K562 (cell line): ENCODE results near the gene ALPK1. TPM values are rescaled to one million over a fixed set of nuclear protein-coding genes. Genes with fewer than 3 reads are reported as not detected.
"Not testable (repeated sequence)": the region's sequence is repeated elsewhere in the genome, so short reads cannot be mapped to it uniquely, and the experiment has no call there.

ENCODE experiments used
- ATAC-seq: fragments of 200-7000 bp; cut with Tn5 transposase; 3 replicates; pipeline ENCODE4 v1.9.1; 2020; ENCODE audit warnings: moderate library complexity
- BruUV-seq: library from RNA; stranded (reverse); fragments of 400-500 nt; replicated peaks from 2 replicates; lab custom pipeline; 2021; lab: Mats Ljungman, UMichigan
- CTCF ChIA-PET: fragments of 300-600 bp; formaldehyde crosslinking; extraction: SDS; loops from one replicate; lab custom pipeline; 2021; ENCODE audit warnings: low intra/inter-chr PET ratio; lab: Yijun Ruan, JAX
- POLR2A ChIA-PET: fragments of 300-600, 350-650 bp; sonication (Branson Sonifier 250); formaldehyde crosslinking; extraction: SDS; loops from one replicate; lab custom pipeline; 2021; ENCODE audit warnings: antibody characterized with exemption, inconsistent platforms; lab: Yijun Ruan, JAX
- DNase-seq, 4 experiments: peaks; one replicate each; pipeline versions ENCODE4 v3.0.0 to v3.0.0-alpha.2; 2011 to 2018; ENCODE audit warnings: low spot score in 3 of 4, mixed read lengths in 3 of 4; ENCODE audit errors: extremely low read depth in 1 of 4
- FAIRE-seq: peaks from 2 replicates; lab custom pipeline; 2011; peaks lifted over from hg19 to GRCh38; lab: Jason Lieb, UNC
- H2AFZ ChIP-seq: 2 replicates; pipeline ENCODE4 v1.6.0; 2011; ENCODE audit warnings: low read depth, low read length, control low read depth, inconsistent platforms
- H3K27ac ChIP-seq: fragments of 200-600 bp; 3 replicates; pipeline ENCODE4 v1.8.0; 2011; ENCODE audit warnings: low read depth, mild to moderate bottlenecking, control low read depth, inconsistent platforms, low read length, moderate library complexity, mixed read lengths; ENCODE audit errors: extremely low read depth
- H3K27me3 ChIP-seq, 2 experiments: fragments of 300-600 bp in 1 of 2; 2 replicates in 1 of 2; 3 replicates in 1 of 2; pipeline versions ENCODE4 v1.6.0 to v1.8.0; 2011; ENCODE audit warnings: inconsistent platforms in 2 of 2, low read length in 2 of 2, mild to moderate bottlenecking in 1 of 2, mixed read lengths in 1 of 2, moderate library complexity in 1 of 2; ENCODE audit not compliant: control insufficient read depth in 2 of 2, insufficient read depth in 2 of 2
- H3K36me3 ChIP-seq: fragments of 300-600 bp; 3 replicates; pipeline ENCODE4 v1.8.0; 2011; ENCODE audit warnings: mild to moderate bottlenecking, low read length, inconsistent platforms; ENCODE audit not compliant: control insufficient read depth, insufficient read depth
- H3K4me1 ChIP-seq, 2 experiments: fragments of 200-600 bp in 1 of 2; replicated peaks in 1 of 2; 2 replicates in 1 of 2; 3 replicates in 1 of 2; pipeline versions ENCODE4 v1.5.1 to v1.8.0; 2011; ENCODE audit warnings: inconsistent platforms in 2 of 2, low read length in 2 of 2, mild to moderate bottlenecking in 1 of 2, mixed read lengths in 1 of 2, moderate library complexity in 1 of 2; ENCODE audit not compliant: control insufficient read depth in 2 of 2, insufficient read depth in 2 of 2
- H3K4me2 ChIP-seq: 2 replicates; pipeline ENCODE4 v1.6.1; 2011; ENCODE audit warnings: low read length, control low read depth, inconsistent platforms, mixed read lengths; ENCODE audit not compliant: insufficient read depth
- H3K4me3 ChIP-seq: fragments of 200-600 bp; sonication (generic), shearing (Covaris generic); 2 replicates; pipeline ENCODE4 v1.5.1; 2016; ENCODE audit warnings: control low read depth, inconsistent platforms
- H3K79me2 ChIP-seq: fragments of 200-600 bp; 3 replicates; pipeline ENCODE4 v1.8.0; 2011; ENCODE audit warnings: low read length, inconsistent platforms; ENCODE audit not compliant: control insufficient read depth, insufficient read depth
- H3K9ac ChIP-seq, 2 experiments: 2 replicates each; pipeline versions ENCODE4 v1.6.0 to v1.6.1; 2011; ENCODE audit warnings: low read depth in 2 of 2, low read length in 2 of 2, control low read depth in 1 of 2, inconsistent platforms in 1 of 2, mild to moderate bottlenecking in 1 of 2, mixed read lengths in 1 of 2; ENCODE audit not compliant: insufficient read depth in 1 of 2
- H3K9me1 ChIP-seq: one replicate; pipeline ENCODE4 v1.6.0; 2011; ENCODE audit warnings: inconsistent platforms, mild to moderate bottlenecking, low read length, moderate library complexity; ENCODE audit not compliant: control insufficient read depth, insufficient read depth
- H3K9me3 ChIP-seq: replicated peaks from 2 replicates; pipeline ENCODE4 v1.5.1; 2011; ENCODE audit warnings: low read depth, low read length, inconsistent platforms; ENCODE audit not compliant: control insufficient read depth, insufficient read depth
- H4K20me1 ChIP-seq: replicated peaks from 2 replicates; pipeline ENCODE4 v1.6.1; 2011; ENCODE audit warnings: low read length, inconsistent platforms, mixed read lengths; ENCODE audit not compliant: control insufficient read depth, insufficient read depth
- C11orf30 ChIP-seq: fragments of 450-650 bp; IDR thresholded peaks from 2 replicates; pipeline ENCODE4 v1.6.1; 2016; ENCODE audit warnings: low read depth, mild to moderate bottlenecking
- FOXA3 ChIP-seq, 2 experiments: fragments of 450-650 bp in 1 of 2; sonication (generic) in 1 of 2; formaldehyde crosslinking; IDR thresholded peaks in 1 of 2; conservative IDR thresholded peaks in 1 of 2; 2 replicates each; pipeline versions ENCODE4 v1.4.0 to v1.8.0; 2020 to 2022; ENCODE audit warnings: mild to moderate bottlenecking in 2 of 2, missing genetic modification reagents in 1 of 2
- YY1 ChIP-seq, 3 experiments: IDR thresholded peaks; 2 replicates each; pipeline ENCODE4 v1.6.1; 2011; ENCODE audit warnings: low read length in 2 of 3, mild to moderate bottlenecking in 2 of 3, moderate library complexity in 2 of 3, borderline replicate concordance in 1 of 3, control low read depth in 1 of 3, low read depth in 1 of 3; ENCODE audit not compliant: insufficient read depth in 3 of 3, insufficient replicate concordance in 2 of 3, control insufficient read depth in 1 of 3, insufficient read length in 1 of 3; ENCODE audit errors: extremely low read depth in 1 of 3
- WGBS: fragments of 100-300 bp; shearing (Covaris generic); methylation state at CpG from one replicate; pipeline ENCODE4 v1.1.6; 2016; ENCODE audit warnings: low coverage, mixed read lengths; ENCODE audit not compliant: insufficient coverage; ENCODE audit errors: missing lambda C conversion rate; 5-methylcytosine and 5-hydroxymethylcytosine counted together
- in situ Hi-C: fragments of 300-500 bp; cut with MboI; formaldehyde crosslinking; loops from 4 replicates; pipeline ENCODE4 v1.15.0; 2018; ENCODE audit warnings: inconsistent platforms, mixed read lengths
- intact Hi-C: fragments of 100-400 bp; cut with micrococcal nuclease; formaldehyde crosslinking; loops from 2 replicates; pipeline ENCODE4 v1.14.2; 2022
- polyA plus RNA-seq, 8 experiments: library from polyadenylated mRNA; depleted of rRNA in 4 of 8; stranded (reverse) in 5 of 8; unstranded in 3 of 8; fragments of >200 nt; fragmentation: Nextera tagmentation in 2 of 8; fragmentation: Illumina TruSeq in 1 of 8; extraction: Ambion mirVana in 2 of 8; extraction: Trizol in 1 of 8; gene quantifications; 2 replicates each; pipeline versions ENCODE4 v1.2.1 to v1.2.3, GENCODE V29; 2011 to 2014; ENCODE audit warnings: inconsistent platforms in 1 of 8, missing spikeins in 1 of 8
- total RNA-seq, 7 experiments: library from RNA; depleted of rRNA in 6 of 7; stranded (reverse); fragments of >200 nt in 6 of 7; fragmentation: Illumina TruSeq in 2 of 7; extraction: Trizol in 2 of 7; gene quantifications; 2 replicates each; pipeline versions ENCODE4 v1.2.1 to v1.2.3, GENCODE V29; 2011 to 2021; ENCODE audit warnings: low replicate concordance in 1 of 7
- TF ChIP-seq, protein P1 (sequence below): fragments of 250-450 bp; sonication (Bioruptor Pico); IDR thresholded peaks from 2 replicates; pipeline ENCODE4 v1.5.0; 2021
- TF ChIP-seq, protein P2 (sequence below): fragments of 200-400 bp; formaldehyde crosslinking; IDR thresholded peaks from 2 replicates; pipeline ENCODE4 v1.6.1; 2017; ENCODE audit warnings: mild to moderate bottlenecking, low read depth, low read length, moderate library complexity

The ALPK1 gene
- total and polyA plus RNA-seq, 9 of the 15 experiments (the other 6 are each of a cell fraction or from before 2014, with no cell fraction given) = 2.3 to 6.9 (median 4.6) TPM

DNA sequence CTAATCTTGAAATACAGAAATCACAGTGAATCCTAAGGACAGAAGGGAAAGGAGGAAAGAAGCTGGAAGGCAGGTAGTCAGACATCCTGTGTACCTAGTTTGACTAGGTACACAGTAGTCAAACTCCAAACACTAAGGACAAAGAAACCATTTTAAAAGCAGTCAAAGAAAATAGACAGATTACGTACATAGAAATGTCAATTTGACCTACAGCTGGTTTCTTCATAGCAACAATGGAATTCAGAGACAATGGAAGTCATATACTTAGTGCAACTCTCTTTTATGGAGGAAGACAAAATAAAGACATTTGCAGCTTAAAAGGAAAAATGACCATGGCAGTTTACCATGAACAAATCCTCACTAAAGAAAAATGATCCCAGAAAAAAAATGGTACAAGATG is 139.8 kb downstream of the ALPK1 start:
- no peak for ATAC-seq
- ChIA-PET POLR2A (no interaction called here), CTCF (no interaction called here)
- intact Hi-C loops = no loop called here
- no peak overlapping the region for H3K4me2 ChIP-seq
- H3K36me3 ChIP-seq = no peaks in the 10 kb centered on the region
- FAIRE-seq = no peak
- H3K4me1 ChIP-seq = no peaks in the 10 kb centered on the region
- no peak overlapping the region for H3K4me3 ChIP-seq
- H2AFZ ChIP-seq = no peak overlapping the region
- WGBS = 15% methylated on average over 1 of the region's 1 CpG
- DNase-seq = no peak
- H3K27me3 ChIP-seq = no peaks in the 10 kb centered on the region; a peak in 2 of 5 replicates
- no peaks in the 10 kb centered on the region for H3K9me3 ChIP-seq
- H3K27ac ChIP-seq = no peak overlapping the region
- no peaks in the 10 kb centered on the region for H3K79me2 ChIP-seq
- TF ChIP-seq, protein P1, sequence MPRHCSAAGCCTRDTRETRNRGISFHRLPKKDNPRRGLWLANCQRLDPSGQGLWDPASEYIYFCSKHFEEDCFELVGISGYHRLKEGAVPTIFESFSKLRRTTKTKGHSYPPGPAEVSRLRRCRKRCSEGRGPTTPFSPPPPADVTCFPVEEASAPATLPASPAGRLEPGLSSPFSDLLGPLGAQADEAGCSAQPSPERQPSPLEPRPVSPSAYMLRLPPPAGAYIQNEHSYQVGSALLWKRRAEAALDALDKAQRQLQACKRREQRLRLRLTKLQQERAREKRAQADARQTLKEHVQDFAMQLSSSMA (CRISPR knock-in tag) = no peak
- no peak for TF ChIP-seq C11orf30
- no peak for TF ChIP-seq FOXA3 (CRISPR knock-in tag; conservative IDR thresholded peaks at IDR 0.05 in 1 of 2, IDR thresholded peaks at IDR 0.05 in 1 of 2)
- TF ChIP-seq, protein P2, sequence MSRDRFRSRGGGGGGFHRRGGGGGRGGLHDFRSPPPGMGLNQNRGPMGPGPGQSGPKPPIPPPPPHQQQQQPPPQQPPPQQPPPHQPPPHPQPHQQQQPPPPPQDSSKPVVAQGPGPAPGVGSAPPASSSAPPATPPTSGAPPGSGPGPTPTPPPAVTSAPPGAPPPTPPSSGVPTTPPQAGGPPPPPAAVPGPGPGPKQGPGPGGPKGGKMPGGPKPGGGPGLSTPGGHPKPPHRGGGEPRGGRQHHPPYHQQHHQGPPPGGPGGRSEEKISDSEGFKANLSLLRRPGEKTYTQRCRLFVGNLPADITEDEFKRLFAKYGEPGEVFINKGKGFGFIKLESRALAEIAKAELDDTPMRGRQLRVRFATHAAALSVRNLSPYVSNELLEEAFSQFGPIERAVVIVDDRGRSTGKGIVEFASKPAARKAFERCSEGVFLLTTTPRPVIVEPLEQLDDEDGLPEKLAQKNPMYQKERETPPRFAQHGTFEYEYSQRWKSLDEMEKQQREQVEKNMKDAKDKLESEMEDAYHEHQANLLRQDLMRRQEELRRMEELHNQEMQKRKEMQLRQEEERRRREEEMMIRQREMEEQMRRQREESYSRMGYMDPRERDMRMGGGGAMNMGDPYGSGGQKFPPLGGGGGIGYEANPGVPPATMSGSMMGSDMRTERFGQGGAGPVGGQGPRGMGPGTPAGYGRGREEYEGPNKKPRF = no peak
- TF ChIP-seq YY1 (IDR thresholded peaks at IDR 0.05; ENCODE audit: borderline replicate concordance in 1 of 3, control insufficient read depth in 1 of 3, extremely low read depth in 1 of 3, insufficient read depth in 3 of 3, insufficient read length in 1 of 3, insufficient replicate concordance in 2 of 3, low read depth in 1 of 3, low read length in 2 of 3) = no peak
- in situ Hi-C loops = no loop called here
- H3K9ac ChIP-seq = no peak overlapping the region
- H4K20me1 ChIP-seq = no peaks in the 10 kb centered on the region
- BruUV-seq = no TSS peak
- H3K9me1 ChIP-seq = no peaks in the 10 kb centered on the region

DNA sequence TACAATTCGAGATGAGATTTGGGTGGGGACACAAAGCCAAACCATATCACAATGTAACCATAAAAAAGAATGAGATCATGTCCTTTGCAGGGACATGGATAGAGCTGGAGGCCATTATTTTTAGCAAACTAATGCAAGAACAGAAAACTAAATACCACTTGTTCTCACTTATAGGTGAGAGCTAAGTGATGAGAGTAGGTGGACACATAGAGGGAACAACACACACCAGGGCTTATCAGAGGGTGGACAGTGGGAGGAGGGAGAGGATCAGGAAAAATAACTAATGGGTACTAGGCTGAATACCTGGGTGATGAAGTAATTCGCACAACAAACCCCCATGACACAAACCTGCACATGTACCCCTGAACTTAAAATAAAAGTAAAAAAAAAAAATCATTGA is 145.1 kb downstream of the ALPK1 start:
- BruUV-seq, CTCF ChIA-PET, POLR2A ChIA-PET, H3K27ac ChIP-seq, H3K9me1 ChIP-seq, intact Hi-C loops, H4K20me1 ChIP-seq, H3K4me1 ChIP-seq, H3K27me3 ChIP-seq, DNase-seq, FAIRE-seq, H3K9ac ChIP-seq, ATAC-seq, in situ Hi-C loops, H3K4me2 ChIP-seq, H3K9me3 ChIP-seq, H3K4me3 ChIP-seq, H3K79me2 ChIP-seq, H2AFZ ChIP-seq, H3K36me3 ChIP-seq: not testable (repeated sequence)
- 0% methylated on average over 2 of the region's 2 CpGs for whole genome bisulfite sequencing
